Smooth muscle cell of the brain vasculature (primary cell): Measurements from ENCODE around the gene ARID5B.
"Not testable (repeated sequence)": the region's sequence is repeated elsewhere in the genome, so short reads cannot be mapped to it uniquely, and the experiment has no call there.

Source experiments
- DNase-seq: peaks from one replicate; pipeline ENCODE4 v3.0.0-alpha.2; 2012; ENCODE audit warnings: low read depth, low spot score

The ARID5B gene

GRCh38 chr10:61964059-61964709 lies 62.7 kb downstream of the ARID5B start:
- DNase-seq: no peak

- no peak for DNase-seq
Observed at GRCh38 chr10:61964949-61965702, 63.6 kb downstream of the ARID5B start.

- no peak for DNase-seq
Observed at GRCh38 chr10:61965703-61966395, 64.3 kb downstream of the ARID5B start.

GRCh38 chr10:61967298-61967697 lies 65.8 kb downstream of the ARID5B start:
- no peak for DNase-seq

GRCh38 chr10:61970182-61971002 lies 68.9 kb downstream of the ARID5B start:
- no peak for DNase-seq

GRCh38 chr10:61971003-61971325 lies 69.5 kb downstream of the ARID5B start:
- DNase-seq: no peak

GRCh38 chr10:61973169-61973568 lies 71.7 kb downstream of the ARID5B start:
- no peak for DNase-seq

GRCh38 chr10:61973906-61974305 lies 72.4 kb downstream of the ARID5B start:
- no peak for DNase-seq

GRCh38 chr10:61974601-61975390 lies 73.3 kb downstream of the ARID5B start:
- DNase-seq: no peak

GRCh38 chr10:61975391-61975932 lies 74.0 kb downstream of the ARID5B start:
- no peak for DNase-seq

GRCh38 chr10:61976951-61977721 lies 75.6 kb downstream of the ARID5B start:
- DNase-seq: not testable (repeated sequence)

- DNase-seq: no peak
Observed at GRCh38 chr10:61978965-61979364, 77.5 kb downstream of the ARID5B start.

GRCh38 chr10:61981460-61981859 lies 80.0 kb downstream of the ARID5B start:
- no peak for DNase-seq

GRCh38 chr10:61983255-61983654 lies 81.8 kb downstream of the ARID5B start:
- no peak for DNase-seq

GRCh38 chr10:61984803-61985418 lies 83.4 kb downstream of the ARID5B start:
- DNase-seq: no peak

- no peak for DNase-seq
Observed at GRCh38 chr10:61985715-61986114, 84.2 kb downstream of the ARID5B start.

GRCh38 chr10:61986382-61986781 lies 84.9 kb downstream of the ARID5B start:
- no peak for DNase-seq

- DNase-seq: no peak
Observed at GRCh38 chr10:61986788-61987492, 85.4 kb downstream of the ARID5B start.

GRCh38 chr10:61987537-61987936 lies 86.0 kb downstream of the ARID5B start:
- no peak for DNase-seq
